T-helper 22 cell (primary cell): ENCODE data around the gene ESYT2.
"Not testable (repeated sequence)": the region's sequence is repeated elsewhere in the genome, so short reads cannot be mapped to it uniquely, and the experiment has no call there.

Experiments
- DNase-seq: peaks from one replicate; pipeline ENCODE4 v3.0.0-alpha.2; 2020; ENCODE audit warnings: low read depth

Gene ESYT2

GRCh38 chr7:158829342-158830210 lies at the start of gene ESYT2:
Gene ESYT2 (minus strand): TSS chr7:158829509. CDS start chr7:158829418, 91 bp downstream.
- peak; percentile 98 for DNase-seq

- DNase-seq: not testable (repeated sequence)
Observed at GRCh38 chr7:158878151-158879079, 49.1 kb upstream of the ESYT2 start.

- DNase-seq: no peak
Observed at GRCh38 chr7:158876984-158877383, 47.7 kb upstream of the ESYT2 start.

- no peak for DNase-seq
Observed at GRCh38 chr7:158869876-158870275, 40.6 kb upstream of the ESYT2 start.

- no peak for DNase-seq
Observed at GRCh38 chr7:158868764-158869410, 39.6 kb upstream of the ESYT2 start.

- no peak for DNase-seq
Observed at GRCh38 chr7:158867214-158867984, 38.1 kb upstream of the ESYT2 start.

- DNase-seq: no peak
Observed at GRCh38 chr7:158865977-158866376, 36.7 kb upstream of the ESYT2 start.

GRCh38 chr7:158865462-158865922 lies 36.2 kb upstream of the ESYT2 start:
- no peak for DNase-seq

- DNase-seq: no peak
Observed at GRCh38 chr7:158864833-158865232, 35.5 kb upstream of the ESYT2 start.

- no peak for DNase-seq
Observed at GRCh38 chr7:158864507-158864820, 35.2 kb upstream of the ESYT2 start.

GRCh38 chr7:158863611-158864506 lies 34.5 kb upstream of the ESYT2 start:
- DNase-seq: peak; percentile 14

GRCh38 chr7:158862985-158863610 lies 33.8 kb upstream of the ESYT2 start:
- DNase-seq: not testable (repeated sequence)

- no peak for DNase-seq
Observed at GRCh38 chr7:158861936-158862704, 32.8 kb upstream of the ESYT2 start.

- no peak for DNase-seq
Observed at GRCh38 chr7:158861004-158861787, 31.9 kb upstream of the ESYT2 start.

- DNase-seq: no peak
Observed at GRCh38 chr7:158860394-158860793, 31.1 kb upstream of the ESYT2 start.

- no peak for DNase-seq
Observed at GRCh38 chr7:158858592-158859503, 29.5 kb upstream of the ESYT2 start.
